Esophagus squamous epithelium (tissue), 4 donors: Measurements from ENCODE around the gene LCE2A.

ENCODE experiments used
- POLR2A ChIP-seq, 4 donors: fragments of 450-650 bp; IDR thresholded peaks; one replicate each; pipeline ENCODE4 v1.6.1; 2017; ENCODE audit warnings: antibody characterized with exemption in 4 of 4, mild to moderate bottlenecking in 4 of 4, moderate library complexity in 3 of 4
- TF ChIP-seq, protein P1 (sequence below), 6 experiments: fragments of 450-650 bp in 4 of 6; fragments of 200-600 bp in 2 of 6; sonication (generic) in 2 of 6; IDR thresholded peaks; one replicate each; pipeline ENCODE4 v1.5.1; 2016 to 2019; ENCODE audit warnings: antibody characterized with exemption in 6 of 6, mild to moderate bottlenecking in 4 of 6, moderate library complexity in 4 of 6

DNA sequence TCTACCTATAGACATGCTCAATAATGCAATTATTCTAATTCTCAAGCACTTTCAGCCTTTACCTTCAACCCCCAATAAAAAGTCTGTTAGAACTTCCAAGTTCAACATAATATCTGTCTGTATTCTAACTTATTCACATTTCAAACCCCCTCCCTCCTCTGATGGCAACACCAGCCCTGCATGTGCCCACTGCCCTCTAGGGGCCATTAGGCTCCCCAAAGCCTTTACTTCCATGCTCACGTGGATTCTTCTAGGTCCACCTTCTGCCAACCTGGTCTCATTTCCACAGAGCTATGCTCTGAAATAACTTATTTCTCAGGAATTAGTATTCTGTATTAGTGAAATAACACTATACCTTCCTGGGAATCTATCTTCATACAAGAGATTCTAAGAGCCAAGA lies 37.5 kb downstream of the LCE2A start:
- TF ChIP-seq, protein P1, sequence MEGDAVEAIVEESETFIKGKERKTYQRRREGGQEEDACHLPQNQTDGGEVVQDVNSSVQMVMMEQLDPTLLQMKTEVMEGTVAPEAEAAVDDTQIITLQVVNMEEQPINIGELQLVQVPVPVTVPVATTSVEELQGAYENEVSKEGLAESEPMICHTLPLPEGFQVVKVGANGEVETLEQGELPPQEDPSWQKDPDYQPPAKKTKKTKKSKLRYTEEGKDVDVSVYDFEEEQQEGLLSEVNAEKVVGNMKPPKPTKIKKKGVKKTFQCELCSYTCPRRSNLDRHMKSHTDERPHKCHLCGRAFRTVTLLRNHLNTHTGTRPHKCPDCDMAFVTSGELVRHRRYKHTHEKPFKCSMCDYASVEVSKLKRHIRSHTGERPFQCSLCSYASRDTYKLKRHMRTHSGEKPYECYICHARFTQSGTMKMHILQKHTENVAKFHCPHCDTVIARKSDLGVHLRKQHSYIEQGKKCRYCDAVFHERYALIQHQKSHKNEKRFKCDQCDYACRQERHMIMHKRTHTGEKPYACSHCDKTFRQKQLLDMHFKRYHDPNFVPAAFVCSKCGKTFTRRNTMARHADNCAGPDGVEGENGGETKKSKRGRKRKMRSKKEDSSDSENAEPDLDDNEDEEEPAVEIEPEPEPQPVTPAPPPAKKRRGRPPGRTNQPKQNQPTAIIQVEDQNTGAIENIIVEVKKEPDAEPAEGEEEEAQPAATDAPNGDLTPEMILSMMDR (IDR thresholded peaks at IDR 0.05), result no peak
- no peak for TF ChIP-seq POLR2A (IDR thresholded peaks at IDR 0.05)
